Mammary epithelial cell (primary cell): Measurements from ENCODE around the gene RTL5.

Experiments used
- CTCF ChIP-seq, 2 donors: IDR thresholded peaks in 1 of 2; conservative IDR thresholded peaks in 1 of 2; 2 replicates each; pipeline ENCODE4 v1.5.1; 2011 to 2012; ENCODE audit warnings: inconsistent platforms in 2 of 2, low read length in 2 of 2, mild to moderate bottlenecking in 2 of 2, control low read depth in 1 of 2, low read depth in 1 of 2; ENCODE audit not compliant: insufficient read depth in 1 of 2; ENCODE audit errors: extremely low read depth in 1 of 2
- EZH2 ChIP-seq: IDR thresholded peaks from 2 replicates; pipeline ENCODE4 v1.6.1; 2012; ENCODE audit warnings: low read length, inconsistent platforms, borderline replicate concordance

- TF ChIP-seq CTCF (conservative IDR thresholded peaks at IDR 0.05 in 1 of 2, IDR thresholded peaks at IDR 0.05 in 1 of 2; ENCODE audit: extremely low read depth in 1 of 2, insufficient read depth in 1 of 2, low read depth in 1 of 2, low read length in 2 of 2): no peak
- no peak for TF ChIP-seq EZH2
These were observed 2.1 kb downstream of the RTL5 start for GRCh38 chrX:72129661-72130060.
